ENCODE data around the gene MYO9B.
"Not testable (repeated sequence)": the region's sequence is repeated elsewhere in the genome, so short reads cannot be mapped to it uniquely, and the experiment has no call there.

MYO9B gene

GRCh38 chr19:17081672-17082630 lies 6.4 kb downstream of the MYO9B start:
- intact Hi-C loops (cut with DNase I), result no loop called here
- DNase-seq, result peak in 3 of 10 donors; percentile 29 to 89 (median 79)

GRCh38 chr19:17086120-17086519 lies 10.5 kb downstream of the MYO9B start:
- intact Hi-C loops (cut with DNase I), result no loop called here
- peak; percentile 72 to 98 (median 88) for DNase-seq

GRCh38 chr19:17086834-17087233 lies 11.3 kb downstream of the MYO9B start:
- no peak for DNase-seq
- intact Hi-C loops (cut with DNase I), result no loop called here

- DNase-seq, result no peak
- intact Hi-C loops (cut with DNase I), result no loop called here
Measured at GRCh38 chr19:17088552-17088951, 13.0 kb downstream of the MYO9B start.

- DNase-seq, result no peak
- intact Hi-C loops (cut with DNase I), result no loop called here
Measured at GRCh38 chr19:17090583-17090982, 15.0 kb downstream of the MYO9B start.

GRCh38 chr19:17091758-17092333 lies 16.3 kb downstream of the MYO9B start:
- intact Hi-C loops (cut with DNase I), result no loop called here

GRCh38 chr19:17092696-17093095 lies 17.1 kb downstream of the MYO9B start:
- intact Hi-C loops (cut with DNase I), result no loop called here
- no peak for DNase-seq

More at GRCh38 chr19:17091758-17092333, 16.3 kb downstream of the MYO9B start:
- DNase-seq, result no peak

GRCh38 chr19:17094694-17095093 lies 19.1 kb downstream of the MYO9B start:
- DNase-seq; intact Hi-C loops (cut with DNase I): not testable (repeated sequence)

GRCh38 chr19:17095141-17095919 lies 19.8 kb downstream of the MYO9B start:
- intact Hi-C loops (cut with DNase I), result no loop called here
- DNase-seq, result no peak

- intact Hi-C loops (cut with DNase I), result no loop called here
- no peak for DNase-seq
Measured at GRCh38 chr19:17097593-17098126, 22.1 kb downstream of the MYO9B start.

GRCh38 chr19:17098326-17098725 lies 22.7 kb downstream of the MYO9B start:
- intact Hi-C loops (cut with DNase I), result no loop called here
- DNase-seq, result no peak

GRCh38 chr19:17101686-17102628 lies 26.4 kb downstream of the MYO9B start:
- intact Hi-C loops (cut with DNase I), result no loop called here
- no peak for DNase-seq

GRCh38 chr19:17103177-17103576 lies 27.6 kb downstream of the MYO9B start:
- DNase-seq, result no peak
- intact Hi-C loops (cut with DNase I), result no loop called here

- intact Hi-C loops (cut with DNase I), result no loop called here
- no peak for DNase-seq
Measured at GRCh38 chr19:17104679-17105078, 29.1 kb downstream of the MYO9B start.

GRCh38 chr19:17105556-17105955 lies 30.0 kb downstream of the MYO9B start:
- no peak for DNase-seq
- intact Hi-C loops (cut with DNase I), result no loop called here

- intact Hi-C loops (cut with DNase I), result not testable (repeated sequence)
Measured at GRCh38 chr19:17106964-17107363, 31.4 kb downstream of the MYO9B start.

GRCh38 chr19:17107546-17108452 lies 32.2 kb downstream of the MYO9B start:
- intact Hi-C loops (cut with DNase I), result no loop called here

More at GRCh38 chr19:17106964-17107363, 31.4 kb downstream of the MYO9B start:
- DNase-seq, result not testable (repeated sequence)

GRCh38 chr19:17108453-17108784 lies 32.8 kb downstream of the MYO9B start:
- intact Hi-C loops (cut with DNase I), result no loop called here
- no peak for DNase-seq

More at GRCh38 chr19:17107546-17108452, 32.2 kb downstream of the MYO9B start:
- peak; percentile 38 to 96 (median 70) for DNase-seq

GRCh38 chr19:17109300-17109699 lies 33.7 kb downstream of the MYO9B start:
- no peak for DNase-seq
- intact Hi-C loops (cut with DNase I), result no loop called here

Data from posterior cingulate gyrus (tissue), 11 donors.